ENCODE data around the gene SMIM31.

The SMIM31 gene

DNA sequence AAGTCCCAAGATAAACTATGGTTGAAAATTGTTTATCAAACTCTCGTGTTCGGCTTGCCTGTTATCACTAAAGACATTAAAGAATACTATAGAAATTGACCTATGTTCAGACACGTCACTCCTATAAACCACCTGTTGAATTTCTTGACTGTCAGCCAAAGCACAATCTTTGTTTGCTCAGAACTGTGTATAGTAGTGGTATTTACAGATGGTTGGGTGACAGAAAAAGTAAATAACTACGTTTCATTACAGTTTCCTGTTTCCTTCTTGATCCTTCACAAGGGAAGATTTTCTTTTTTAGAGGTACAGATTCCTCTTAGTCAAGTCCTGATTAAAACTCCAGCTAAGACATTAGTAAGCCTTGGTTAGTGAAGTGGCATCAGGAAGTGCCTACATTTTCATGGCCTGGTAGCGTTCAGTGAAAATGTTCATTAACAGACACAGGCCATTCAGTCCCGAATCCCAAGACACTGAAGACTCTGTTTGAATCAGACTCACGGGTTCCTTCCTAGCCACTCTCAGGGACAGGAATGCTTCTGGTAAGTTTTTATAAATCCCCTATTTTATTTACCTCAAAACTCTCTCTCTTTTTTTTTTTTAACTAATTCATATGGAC is at the start of gene SMIM31:
SMIM31 (plus strand) TSS at position 259 of the 616 bp plus-strand sequence. CDS start 16,313 bp downstream, outside the sequence.
- Mint-ChIP-seq H3K4me3 (no peak within 1 kb of the TSS), H3K36me3 (ENCODE audit: low read depth) (no peaks in the 10 kb centered on the region), H3K27ac (no peak within 1 kb of the TSS), H3K27me3 (peaks cover 3% of the 10 kb centered on the region), H3K9me3 (peaks cover 11% of the 10 kb centered on the region), H3K4me1 (ENCODE audit: low read depth) (no peaks in the 10 kb centered on the region)

DNA sequence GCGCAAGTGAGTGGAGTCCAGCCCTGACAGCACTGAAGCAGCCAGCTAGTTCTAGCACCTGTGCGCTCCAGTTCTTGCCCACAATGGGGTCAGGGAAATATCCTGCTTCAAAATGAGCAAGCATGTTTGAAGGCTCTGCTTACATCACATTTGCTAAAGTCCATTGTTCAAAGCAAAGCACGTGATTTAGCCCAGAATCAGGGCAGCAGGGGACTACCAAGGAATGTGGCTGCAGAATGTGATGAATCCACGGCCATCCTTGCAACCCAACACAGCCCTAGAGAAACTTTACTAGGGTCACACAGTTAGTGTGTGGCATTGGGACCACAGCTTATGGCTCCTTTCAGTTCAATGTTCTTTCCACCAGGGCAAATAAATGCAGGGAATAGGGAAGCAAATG is 47.3 kb upstream of the SMIM31 start:
- H3K27ac Mint-ChIP-seq = no peak overlapping the region
- no peaks in the 10 kb centered on the region for H3K9me3 Mint-ChIP-seq
- no peak overlapping the region for H3K4me3 Mint-ChIP-seq
- H3K36me3 Mint-ChIP-seq (ENCODE audit: low read depth) = no peaks in the 10 kb centered on the region
- H3K27me3 Mint-ChIP-seq = no peaks in the 10 kb centered on the region
- no peaks in the 10 kb centered on the region for H3K4me1 Mint-ChIP-seq (ENCODE audit: low read depth)

DNA sequence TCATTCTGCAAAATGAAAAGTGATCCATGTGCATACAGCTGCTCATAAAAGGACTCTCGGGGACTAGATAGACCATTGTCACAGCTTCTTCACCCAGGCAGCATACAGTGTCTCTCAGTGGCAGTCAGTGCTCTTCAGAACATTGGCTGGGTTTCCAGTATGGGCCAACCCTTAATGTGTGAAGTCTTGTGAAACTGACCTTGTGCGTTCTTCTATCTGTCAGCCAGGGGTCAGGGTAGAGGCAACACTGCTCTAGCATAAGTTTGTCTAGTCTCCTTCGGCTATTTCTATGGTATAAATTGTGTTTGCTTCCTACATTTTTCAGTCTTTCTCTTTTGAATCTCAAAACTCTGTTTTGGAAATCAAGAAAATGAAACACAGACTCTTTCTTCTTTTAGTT is 37.0 kb upstream of the SMIM31 start:
- H3K27ac Mint-ChIP-seq = no peak overlapping the region
- H3K36me3 Mint-ChIP-seq (ENCODE audit: low read depth) = no peaks in the 10 kb centered on the region
- no peaks in the 10 kb centered on the region for H3K9me3 Mint-ChIP-seq
- H3K4me1 Mint-ChIP-seq (ENCODE audit: low read depth) = no peaks in the 10 kb centered on the region
- H3K27me3 Mint-ChIP-seq = peaks cover 7% of the 10 kb centered on the region
- H3K4me3 Mint-ChIP-seq = no peak overlapping the region

DNA sequence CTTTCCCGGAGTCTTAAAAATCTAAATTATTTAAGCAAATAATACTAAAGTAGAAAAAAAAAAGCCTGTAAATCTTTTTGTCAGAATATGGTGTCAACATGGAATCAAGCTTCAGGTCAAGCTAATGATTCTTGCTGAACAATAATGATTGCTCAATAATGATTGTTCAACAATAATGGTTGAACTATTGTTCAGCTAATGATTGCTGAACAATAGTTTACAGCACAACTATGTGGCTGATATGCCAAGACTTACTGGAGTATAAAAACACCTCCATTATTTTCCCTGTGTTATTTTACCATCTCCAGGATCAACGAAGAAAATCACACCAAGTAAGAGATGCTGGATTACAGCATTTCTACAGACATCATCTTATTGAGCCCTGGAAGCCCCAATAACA is 35.1 kb upstream of the SMIM31 start:
- no peak overlapping the region for H3K4me3 Mint-ChIP-seq
- H3K9me3 Mint-ChIP-seq = no peaks in the 10 kb centered on the region
- peaks cover 7% of the 10 kb centered on the region for H3K27me3 Mint-ChIP-seq
- H3K27ac Mint-ChIP-seq = no peak overlapping the region
- no peaks in the 10 kb centered on the region for H3K4me1 Mint-ChIP-seq (ENCODE audit: low read depth)
- H3K36me3 Mint-ChIP-seq (ENCODE audit: low read depth) = no peaks in the 10 kb centered on the region

DNA sequence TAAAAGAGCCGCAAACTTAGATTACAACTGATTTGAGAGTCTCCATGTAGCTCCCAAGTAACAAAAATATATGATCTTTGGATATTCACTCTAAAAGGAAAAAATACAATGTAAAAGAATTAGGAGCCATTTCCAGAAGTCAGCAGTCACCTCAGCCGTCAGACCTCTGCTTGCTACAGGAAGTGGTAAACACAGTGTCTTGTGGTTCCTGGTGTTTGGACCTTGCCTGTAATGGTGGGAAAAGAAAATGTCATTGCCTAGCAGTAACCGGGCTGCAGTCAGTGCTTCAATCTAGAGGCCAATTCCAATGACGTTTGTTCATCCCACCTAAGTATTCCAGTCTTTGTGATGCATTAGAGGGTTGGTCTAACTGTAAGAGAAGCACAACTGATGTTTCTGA is 28.9 kb upstream of the SMIM31 start:
- Mint-ChIP-seq H3K4me1 (ENCODE audit: low read depth) (peaks cover 5% of the 10 kb centered on the region), H3K36me3 (ENCODE audit: low read depth) (no peaks in the 10 kb centered on the region), H3K4me3 (no peak overlapping the region), H3K27ac (no peak overlapping the region), H3K27me3 (no peaks in the 10 kb centered on the region), H3K9me3 (no peaks in the 10 kb centered on the region)

DNA sequence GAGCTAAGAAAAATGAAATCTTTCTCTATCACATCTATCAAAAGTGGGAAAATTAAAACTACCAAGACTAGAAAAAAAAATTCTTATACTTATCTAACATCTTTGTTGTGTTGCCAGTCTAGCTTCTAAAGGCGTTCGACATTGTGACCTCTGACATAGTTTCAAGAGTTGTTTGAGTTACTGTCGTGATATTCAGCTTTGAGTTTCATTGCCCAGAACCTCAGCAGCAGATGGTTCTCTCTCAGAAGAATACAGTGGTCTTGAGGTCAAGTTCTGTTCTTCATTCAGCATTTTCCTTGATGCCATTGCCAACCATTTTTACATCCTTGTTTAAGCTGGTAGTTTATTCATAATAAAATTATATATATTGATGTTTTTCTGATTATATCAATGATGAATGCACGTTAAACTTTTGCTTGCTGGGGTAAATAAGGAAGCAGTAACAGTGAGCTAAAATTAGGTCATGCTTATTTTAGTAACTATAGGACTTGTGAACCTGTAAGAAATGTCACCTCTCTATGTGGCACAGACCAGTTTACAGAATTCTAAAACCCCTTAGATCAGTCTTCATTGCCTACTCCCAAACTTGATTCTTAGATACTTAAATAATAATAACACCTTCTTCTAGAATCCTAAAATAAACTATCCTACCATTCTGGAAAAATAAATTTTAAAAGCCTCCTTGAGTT is 23.1 kb upstream of the SMIM31 start:
- H3K27ac Mint-ChIP-seq = no peak overlapping the region
- no peaks in the 10 kb centered on the region for H3K9me3 Mint-ChIP-seq
- no peaks in the 10 kb centered on the region for H3K4me1 Mint-ChIP-seq (ENCODE audit: low read depth)
- no peak overlapping the region for H3K4me3 Mint-ChIP-seq
- H3K27me3 Mint-ChIP-seq = peaks cover 5% of the 10 kb centered on the region
- H3K36me3 Mint-ChIP-seq (ENCODE audit: low read depth) = no peaks in the 10 kb centered on the region

DNA sequence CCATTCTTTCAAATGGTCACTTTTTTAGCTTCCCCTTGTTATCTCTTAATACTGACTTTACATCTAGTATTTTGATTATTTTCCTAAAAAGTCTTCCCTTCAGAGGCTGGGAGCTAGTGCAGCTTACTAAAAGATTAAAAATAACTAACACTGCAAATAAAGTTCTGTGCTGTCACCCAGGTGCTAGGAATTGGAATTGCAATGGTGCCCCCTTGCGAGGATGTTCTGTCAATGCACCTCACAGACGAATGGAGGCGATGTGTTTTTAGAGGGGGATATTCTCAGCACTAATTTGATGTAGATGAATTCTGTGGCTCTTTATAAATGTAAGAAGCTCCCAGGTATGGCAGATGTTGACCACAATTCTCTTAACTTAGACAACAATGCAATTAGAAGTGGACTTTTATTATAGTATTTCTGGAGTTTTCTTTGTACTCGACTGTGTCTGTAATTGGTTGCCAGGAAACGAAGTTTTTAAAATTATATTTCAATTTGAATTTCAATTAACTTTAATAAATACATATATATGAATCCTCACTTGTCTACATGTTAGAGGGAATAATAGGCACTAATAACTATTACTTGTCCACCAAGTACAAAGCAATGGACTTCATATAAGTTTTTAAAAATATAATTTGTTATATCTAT is 22.0 kb upstream of the SMIM31 start:
- Mint-ChIP-seq H3K4me1 (ENCODE audit: low read depth) (no peaks in the 10 kb centered on the region), H3K27ac (no peak overlapping the region)

DNA sequence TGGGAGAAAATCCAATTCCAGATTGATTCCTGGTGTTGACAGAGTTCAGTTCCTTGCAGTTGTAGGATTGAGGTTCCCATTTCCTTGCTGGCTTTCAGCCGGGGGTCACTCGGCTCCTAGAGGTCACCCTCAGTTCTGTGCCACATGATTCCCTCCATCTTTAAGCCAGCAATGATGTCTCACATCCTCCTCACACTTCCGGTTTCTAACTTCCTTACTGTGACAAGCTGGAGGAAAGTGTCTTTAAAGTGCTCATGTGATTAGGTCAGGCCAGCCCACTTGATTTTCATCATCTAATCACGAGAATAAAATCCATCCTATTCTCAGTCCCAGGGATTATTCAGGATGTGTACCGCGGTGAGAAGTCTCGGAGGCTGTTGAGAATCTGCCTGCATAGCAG is 19.4 kb upstream of the SMIM31 start:
- no peaks in the 10 kb centered on the region for H3K36me3 Mint-ChIP-seq (ENCODE audit: low read depth)
- no peaks in the 10 kb centered on the region for H3K4me1 Mint-ChIP-seq (ENCODE audit: low read depth)
- H3K9me3 Mint-ChIP-seq = no peaks in the 10 kb centered on the region
- H3K27ac Mint-ChIP-seq = no peak overlapping the region
- peaks cover 12% of the 10 kb centered on the region for H3K27me3 Mint-ChIP-seq
- no peak overlapping the region for H3K4me3 Mint-ChIP-seq

More for the DNA sequence above, 22.0 kb upstream of the SMIM31 start:
- H3K36me3 Mint-ChIP-seq (ENCODE audit: low read depth) = no peaks in the 10 kb centered on the region
- H3K27me3 Mint-ChIP-seq = peaks cover 8% of the 10 kb centered on the region
- H3K4me3 Mint-ChIP-seq = no peak overlapping the region
- no peaks in the 10 kb centered on the region for H3K9me3 Mint-ChIP-seq

DNA sequence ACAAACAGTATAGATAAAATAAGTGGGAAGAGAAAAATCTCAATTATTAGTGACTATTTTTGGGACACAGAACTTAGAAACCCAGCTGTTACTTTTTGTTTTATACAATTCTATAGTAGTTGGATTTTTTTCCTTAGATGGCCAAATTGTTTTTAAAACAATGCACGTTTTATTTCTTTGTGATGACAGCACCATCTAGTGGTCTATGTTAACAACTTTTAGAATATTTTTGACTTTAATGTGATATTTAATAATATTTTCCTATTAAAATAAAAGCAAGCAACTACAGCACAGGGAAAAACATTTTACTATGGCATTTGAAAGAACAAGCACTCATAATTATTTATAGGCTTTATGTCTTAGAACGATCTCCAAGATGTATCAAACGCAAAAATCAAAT is 5.6 kb upstream of the SMIM31 start:
- no peaks in the 10 kb centered on the region for H3K4me1 Mint-ChIP-seq (ENCODE audit: low read depth)
- H3K9me3 Mint-ChIP-seq = peaks cover 11% of the 10 kb centered on the region
- no peak overlapping the region for H3K27ac Mint-ChIP-seq
- H3K4me3 Mint-ChIP-seq = no peak overlapping the region
- H3K27me3 Mint-ChIP-seq = peaks cover 3% of the 10 kb centered on the region
- no peaks in the 10 kb centered on the region for H3K36me3 Mint-ChIP-seq (ENCODE audit: low read depth)

DNA sequence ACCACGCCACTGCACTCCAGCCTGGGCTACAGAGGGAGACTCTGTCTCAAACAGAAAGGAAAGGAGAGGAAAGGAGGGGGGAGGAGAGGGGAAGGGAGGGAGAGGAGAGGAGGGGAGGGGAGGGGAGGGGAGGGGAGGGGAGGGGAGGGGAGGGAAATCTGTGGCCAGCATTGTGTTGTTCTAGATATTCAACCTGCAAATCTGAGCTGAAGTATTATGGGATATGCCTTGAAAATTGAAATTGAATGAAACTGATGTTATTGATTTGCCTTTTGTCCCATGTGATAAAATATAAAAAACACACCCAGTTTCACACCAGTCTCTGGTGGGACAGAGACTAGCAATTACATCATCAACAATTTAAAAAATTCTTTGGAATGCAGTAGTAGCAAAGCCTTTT is 1.5 kb downstream of the SMIM31 start:
- H3K27me3 Mint-ChIP-seq = peaks cover 5% of the 10 kb centered on the region
- H3K4me3 Mint-ChIP-seq = no peak overlapping the region
- H3K9me3 Mint-ChIP-seq = peaks cover 11% of the 10 kb centered on the region
- no peak overlapping the region for H3K27ac Mint-ChIP-seq
- H3K4me1 Mint-ChIP-seq (ENCODE audit: low read depth) = no peaks in the 10 kb centered on the region
- H3K36me3 Mint-ChIP-seq (ENCODE audit: low read depth) = no peaks in the 10 kb centered on the region

DNA sequence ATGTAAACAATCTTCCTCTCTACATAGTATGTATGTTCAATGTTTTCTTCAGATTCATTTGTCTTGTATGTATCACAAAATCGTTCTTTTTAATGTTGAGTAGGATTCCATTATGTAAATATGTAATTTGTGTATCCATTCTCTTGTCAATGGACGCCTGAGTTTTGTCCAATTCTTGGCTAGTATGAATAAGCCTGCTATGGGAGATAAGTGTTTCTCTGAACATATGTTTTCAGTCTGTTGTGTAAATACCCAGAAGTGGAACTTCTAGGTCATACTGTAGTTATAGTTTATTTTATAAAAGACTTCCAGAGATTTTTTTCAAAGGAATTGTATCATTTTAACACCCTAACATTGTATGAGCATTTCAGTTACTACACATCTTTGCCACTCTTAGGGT is 2.8 kb downstream of the SMIM31 start:
- Mint-ChIP-seq H3K27ac (no peak overlapping the region), H3K27me3 (peaks cover 5% of the 10 kb centered on the region), H3K4me1 (ENCODE audit: low read depth) (no peaks in the 10 kb centered on the region), H3K36me3 (ENCODE audit: low read depth) (no peaks in the 10 kb centered on the region), H3K9me3 (peaks cover 11% of the 10 kb centered on the region), H3K4me3 (no peak overlapping the region)

DNA sequence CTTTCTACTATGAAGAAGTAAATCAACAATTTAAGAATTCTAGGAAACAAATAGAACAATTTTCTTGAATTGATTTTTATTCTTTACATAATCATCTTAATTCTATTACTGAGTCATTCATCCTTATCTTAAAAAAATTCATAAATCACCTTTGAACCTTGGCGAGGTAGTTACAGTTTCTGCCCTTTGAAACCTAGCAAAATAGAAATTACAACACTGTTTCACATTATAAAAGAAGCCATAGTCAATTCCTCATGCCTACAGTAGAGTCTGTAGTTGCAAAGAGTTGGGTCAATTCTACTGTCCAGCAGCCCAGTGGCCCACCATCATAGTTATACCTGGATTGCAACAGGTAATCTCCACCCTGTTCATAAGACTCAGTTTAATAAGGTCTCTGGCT is 7.3 kb downstream of the SMIM31 start:
- Mint-ChIP-seq H3K4me1 (ENCODE audit: low read depth) (no peaks in the 10 kb centered on the region), H3K9me3 (no peaks in the 10 kb centered on the region), H3K4me3 (no peak overlapping the region), H3K36me3 (ENCODE audit: low read depth) (no peaks in the 10 kb centered on the region), H3K27me3 (peaks cover 21% of the 10 kb centered on the region), H3K27ac (no peak overlapping the region)

DNA sequence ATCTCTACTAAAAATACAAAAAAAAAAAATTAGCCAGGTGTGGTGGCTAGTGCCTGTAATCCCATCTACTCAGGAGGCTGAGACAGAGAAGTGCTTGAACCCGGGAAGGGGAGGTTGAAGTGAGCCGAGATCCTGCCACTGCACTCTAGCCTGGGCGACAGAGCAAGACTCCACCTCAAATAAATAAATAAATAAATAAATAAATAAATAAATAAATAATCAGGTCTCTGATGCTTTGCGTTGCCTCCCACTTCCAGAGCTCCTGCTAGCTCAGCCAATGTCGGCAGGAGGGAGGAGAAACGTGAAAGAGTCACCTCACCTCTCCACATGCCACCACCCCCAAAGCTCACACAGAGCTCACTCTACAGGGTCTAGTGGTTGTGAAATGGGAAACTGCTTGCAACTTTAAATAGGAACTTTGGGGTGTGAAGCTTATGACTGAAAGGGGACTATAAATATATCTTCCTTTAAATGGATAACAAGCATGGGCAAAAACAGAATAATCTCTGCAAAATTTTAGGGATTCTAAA is 7.9 kb downstream of the SMIM31 start:
- H3K4me3 Mint-ChIP-seq = no peak overlapping the region
- H3K27ac Mint-ChIP-seq = no peak overlapping the region
- H3K36me3 Mint-ChIP-seq (ENCODE audit: low read depth) = no peaks in the 10 kb centered on the region
- no peaks in the 10 kb centered on the region for H3K9me3 Mint-ChIP-seq
- H3K27me3 Mint-ChIP-seq = peaks cover 24% of the 10 kb centered on the region
- no peaks in the 10 kb centered on the region for H3K4me1 Mint-ChIP-seq (ENCODE audit: low read depth)

DNA sequence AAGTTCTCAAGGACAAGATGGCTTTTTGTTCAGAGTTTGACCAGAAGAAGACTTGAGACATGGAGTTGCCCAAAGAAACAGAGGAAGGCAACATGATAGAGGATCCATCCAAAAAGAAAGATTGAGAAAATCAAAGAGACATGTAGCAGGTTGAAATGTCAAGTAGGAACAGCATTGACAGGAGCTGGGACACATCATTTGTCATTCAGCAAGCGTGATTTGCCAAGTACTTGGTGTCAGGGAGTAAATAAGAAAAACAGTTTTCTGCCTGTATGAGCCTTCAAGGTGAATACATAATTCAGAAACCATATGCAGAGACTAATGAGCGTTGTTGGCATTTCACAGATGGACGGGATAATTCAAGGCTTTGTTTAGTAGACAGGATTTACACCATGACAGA is 11.2 kb downstream of the SMIM31 start:
- H3K27me3 Mint-ChIP-seq = peaks cover 22% of the 10 kb centered on the region
- no peaks in the 10 kb centered on the region for H3K9me3 Mint-ChIP-seq
- H3K4me3 Mint-ChIP-seq = no peak overlapping the region
- no peaks in the 10 kb centered on the region for H3K36me3 Mint-ChIP-seq (ENCODE audit: low read depth)
- no peaks in the 10 kb centered on the region for H3K4me1 Mint-ChIP-seq (ENCODE audit: low read depth)
- H3K27ac Mint-ChIP-seq = no peak overlapping the region

DNA sequence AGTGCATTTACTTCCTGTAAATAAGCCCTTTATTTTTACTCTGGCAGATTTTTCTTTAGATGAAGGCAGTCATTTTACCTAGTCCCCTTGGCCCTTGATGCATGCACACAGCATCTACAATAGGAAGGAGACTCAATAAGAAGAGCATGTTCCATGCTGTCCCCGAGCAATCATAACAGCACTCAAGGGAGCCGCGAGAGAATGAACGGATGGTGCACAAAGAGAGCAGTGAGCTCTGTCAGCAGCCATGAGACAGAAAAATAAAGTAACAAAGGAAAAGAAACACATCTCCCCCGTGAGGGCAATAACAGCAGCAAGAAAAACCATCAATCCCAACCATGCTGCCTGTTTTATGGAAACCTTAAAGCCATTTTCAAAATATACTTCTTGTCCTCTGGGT is 11.9 kb downstream of the SMIM31 start:
- H3K9me3 Mint-ChIP-seq = no peaks in the 10 kb centered on the region

More for the DNA sequence above, 11.9 kb downstream of the SMIM31 start:
- Mint-ChIP-seq H3K36me3 (ENCODE audit: low read depth) (no peaks in the 10 kb centered on the region), H3K27ac (no peak overlapping the region), H3K4me3 (no peak overlapping the region), H3K27me3 (peaks cover 20% of the 10 kb centered on the region), H3K4me1 (ENCODE audit: low read depth) (no peaks in the 10 kb centered on the region)
